ENCODE data around the gene SGTA. TPM values are rescaled to one million over a fixed set of nuclear protein-coding genes. Genes with fewer than 3 reads are reported as not detected.

SGTA gene
- total and polyA plus RNA-seq, 3 donors from 2014 or later = 93.9 to 100 (median 99.6) TPM

GRCh38 chr19:2726160-2726855 lies 56.8 kb downstream of the SGTA start:
- H3K4me1 ChIP-seq = peaks cover 23% of the 10 kb centered on the region
- no peaks in the 10 kb centered on the region for H3K36me3 ChIP-seq (ENCODE audit: low read depth, missing control alignments)
- no peak overlapping the region for H3K27ac ChIP-seq
- intact Hi-C loops (cut with DNase I; ENCODE audit: low total_unique reads) = no loop called here
- H3K27me3 ChIP-seq = no peaks in the 10 kb centered on the region
- H3K4me3 ChIP-seq = no peak overlapping the region
- 77 to 80% methylated on average over 11 to 15 of the region's 15 CpGs for WGBS, 2 donors
- H3K9me3 ChIP-seq = no peaks in the 10 kb centered on the region
- no peak for DNase-seq
- TF ChIP-seq CTCF (IDR thresholded peaks at IDR 0.05) = no peak
- TF ChIP-seq POLR2A (IDR thresholded peaks at IDR 0.05) = no peak

- no peak for DNase-seq
- H3K9me3 ChIP-seq = no peaks in the 10 kb centered on the region
- no peaks in the 10 kb centered on the region for H3K27me3 ChIP-seq
- H3K4me1 ChIP-seq = peaks cover 36% of the 10 kb centered on the region
- H3K36me3 ChIP-seq (ENCODE audit: low read depth, missing control alignments) = no peaks in the 10 kb centered on the region
- H3K4me3 ChIP-seq = no peak overlapping the region
- H3K27ac ChIP-seq = peak overlapping the region; percentile 74 to 82
- intact Hi-C loops (cut with DNase I; ENCODE audit: low total_unique reads) = no loop called here
- TF ChIP-seq POLR2A (IDR thresholded peaks at IDR 0.05) = no peak
- no peak for TF ChIP-seq CTCF (IDR thresholded peaks at IDR 0.05)
- 45 to 93% methylated on average over 2 to 7 of the region's 7 CpGs for WGBS, 2 donors
Measured at GRCh38 chr19:2724148-2724557, 58.9 kb downstream of the SGTA start.

GRCh38 chr19:2723747-2724146 lies 59.3 kb downstream of the SGTA start:
- intact Hi-C loops (cut with DNase I; ENCODE audit: low total_unique reads) = no loop called here
- no peaks in the 10 kb centered on the region for H3K9me3 ChIP-seq
- peak overlapping the region; percentile 74 to 82 for H3K27ac ChIP-seq
- peaks cover 36% of the 10 kb centered on the region for H3K4me1 ChIP-seq
- TF ChIP-seq POLR2A (IDR thresholded peaks at IDR 0.05) (no peak), CTCF (IDR thresholded peaks at IDR 0.05) (no peak)
- H3K36me3 ChIP-seq (ENCODE audit: low read depth, missing control alignments) = no peaks in the 10 kb centered on the region
- H3K4me3 ChIP-seq = no peak overlapping the region
- no peaks in the 10 kb centered on the region for H3K27me3 ChIP-seq
- peak; percentile 46 for DNase-seq
- WGBS, 2 donors = 55 to 70% methylated on average over 7 to 14 of the region's 14 CpGs

GRCh38 chr19:2723345-2723715 lies 59.7 kb downstream of the SGTA start:
- intact Hi-C loops (cut with DNase I; ENCODE audit: low total_unique reads) = no loop called here
- TF ChIP-seq CTCF (IDR thresholded peaks at IDR 0.05) = no peak
- no peak for DNase-seq
- Histone ChIP-seq H3K4me3 (no peak overlapping the region), H3K4me1 (peaks cover 36% of the 10 kb centered on the region), H3K27ac (peak overlapping the region; percentile 74 to 82), H3K9me3 (no peaks in the 10 kb centered on the region), H3K36me3 (ENCODE audit: low read depth, missing control alignments) (no peaks in the 10 kb centered on the region), H3K27me3 (no peaks in the 10 kb centered on the region)
- 46 to 75% methylated on average over 5 to 11 of the region's 13 CpGs for WGBS, 2 donors
